ENCODE data around the gene BCAS3.

BCAS3 gene

GRCh38 chr17:61159221-61159814 lies 481.7 kb downstream of the BCAS3 start:
- DNase-seq, result no peak
- Mint-ChIP-seq H3K36me3 (ENCODE audit: low read depth) (peaks cover 4% of the 10 kb centered on the region), H3K4me1 (peaks cover 80% of the 10 kb centered on the region), H3K4me3 (peak overlapping the region; percentile 3), H3K27ac (peak overlapping the region; percentile 28), H3K27me3 (ENCODE audit: low read depth, poor library complexity) (no peaks in the 10 kb centered on the region), H3K9me3 (peaks cover 5% of the 10 kb centered on the region)
- TF ChIP-seq, protein P1, sequence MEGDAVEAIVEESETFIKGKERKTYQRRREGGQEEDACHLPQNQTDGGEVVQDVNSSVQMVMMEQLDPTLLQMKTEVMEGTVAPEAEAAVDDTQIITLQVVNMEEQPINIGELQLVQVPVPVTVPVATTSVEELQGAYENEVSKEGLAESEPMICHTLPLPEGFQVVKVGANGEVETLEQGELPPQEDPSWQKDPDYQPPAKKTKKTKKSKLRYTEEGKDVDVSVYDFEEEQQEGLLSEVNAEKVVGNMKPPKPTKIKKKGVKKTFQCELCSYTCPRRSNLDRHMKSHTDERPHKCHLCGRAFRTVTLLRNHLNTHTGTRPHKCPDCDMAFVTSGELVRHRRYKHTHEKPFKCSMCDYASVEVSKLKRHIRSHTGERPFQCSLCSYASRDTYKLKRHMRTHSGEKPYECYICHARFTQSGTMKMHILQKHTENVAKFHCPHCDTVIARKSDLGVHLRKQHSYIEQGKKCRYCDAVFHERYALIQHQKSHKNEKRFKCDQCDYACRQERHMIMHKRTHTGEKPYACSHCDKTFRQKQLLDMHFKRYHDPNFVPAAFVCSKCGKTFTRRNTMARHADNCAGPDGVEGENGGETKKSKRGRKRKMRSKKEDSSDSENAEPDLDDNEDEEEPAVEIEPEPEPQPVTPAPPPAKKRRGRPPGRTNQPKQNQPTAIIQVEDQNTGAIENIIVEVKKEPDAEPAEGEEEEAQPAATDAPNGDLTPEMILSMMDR (IDR thresholded peaks at IDR 0.05), result no peak

DNA sequence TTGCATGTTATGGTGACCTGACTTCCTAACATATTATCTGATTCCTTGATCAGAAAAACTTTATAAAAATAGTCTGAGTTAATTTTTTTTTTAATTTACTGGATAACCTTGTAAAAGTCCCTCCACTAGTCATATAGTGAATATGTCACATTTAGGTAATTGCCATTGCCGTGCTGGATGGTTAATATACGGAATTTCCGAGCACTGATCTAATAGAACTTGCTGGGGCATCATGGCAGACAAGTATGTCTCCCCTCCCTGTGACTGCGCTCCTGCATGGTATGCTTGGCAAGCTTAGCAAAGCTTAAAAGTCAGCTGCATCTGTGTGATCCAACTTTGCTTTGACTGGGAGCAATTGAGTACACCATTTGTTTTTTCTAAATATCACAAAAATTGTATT lies 482.6 kb downstream of the BCAS3 start:
- DNase-seq, result no peak
- no peak overlapping the region for H3K27ac Mint-ChIP-seq
- peaks cover 76% of the 10 kb centered on the region for H3K4me1 Mint-ChIP-seq
- H3K36me3 Mint-ChIP-seq (ENCODE audit: low read depth), result peaks cover 9% of the 10 kb centered on the region
- TF ChIP-seq, protein P1 (IDR thresholded peaks at IDR 0.05), result no peak
- no peak overlapping the region for H3K4me3 Mint-ChIP-seq
- no peaks in the 10 kb centered on the region for H3K27me3 Mint-ChIP-seq (ENCODE audit: low read depth, poor library complexity)
- peaks cover 12% of the 10 kb centered on the region for H3K9me3 Mint-ChIP-seq

DNA sequence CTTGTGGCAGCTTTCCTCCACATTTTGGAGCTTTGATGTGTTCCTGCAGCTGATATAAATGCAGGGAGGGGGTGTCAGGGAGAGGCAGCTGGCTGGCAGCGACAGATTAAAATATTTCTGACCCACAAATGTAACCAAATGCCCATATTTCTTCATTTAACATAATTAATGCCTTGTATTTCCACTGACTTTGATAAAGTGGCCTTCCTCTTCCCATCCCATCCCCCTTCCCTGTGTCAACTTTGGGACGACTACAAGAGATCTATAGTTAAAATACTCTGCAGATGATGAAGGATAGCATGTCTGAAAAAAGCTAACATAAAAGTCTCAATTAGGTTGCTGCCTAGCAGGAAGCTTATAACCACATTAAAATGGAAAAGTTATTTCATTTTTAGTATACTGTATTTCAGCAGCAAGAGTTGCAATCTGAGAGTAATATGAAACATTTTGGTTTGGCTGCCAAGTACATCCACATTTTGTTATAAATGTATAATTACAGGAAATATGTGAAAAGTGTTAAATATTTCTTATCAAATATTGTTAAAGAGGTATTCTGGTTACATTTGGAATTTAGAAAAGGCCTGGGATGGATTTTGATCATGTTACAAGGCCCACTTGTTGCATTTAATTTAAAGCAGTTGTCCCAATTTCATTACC lies 483.3 kb downstream of the BCAS3 start:
- TF ChIP-seq, protein P1 (IDR thresholded peaks at IDR 0.05), result no peak
- Mint-ChIP-seq H3K27me3 (ENCODE audit: low read depth, poor library complexity) (no peaks in the 10 kb centered on the region), H3K27ac (peak overlapping the region; percentile 91), H3K36me3 (ENCODE audit: low read depth) (peaks cover 9% of the 10 kb centered on the region), H3K4me1 (peaks cover 70% of the 10 kb centered on the region), H3K4me3 (no peak overlapping the region), H3K9me3 (peaks cover 12% of the 10 kb centered on the region)
- DNase-seq, result no peak

DNA sequence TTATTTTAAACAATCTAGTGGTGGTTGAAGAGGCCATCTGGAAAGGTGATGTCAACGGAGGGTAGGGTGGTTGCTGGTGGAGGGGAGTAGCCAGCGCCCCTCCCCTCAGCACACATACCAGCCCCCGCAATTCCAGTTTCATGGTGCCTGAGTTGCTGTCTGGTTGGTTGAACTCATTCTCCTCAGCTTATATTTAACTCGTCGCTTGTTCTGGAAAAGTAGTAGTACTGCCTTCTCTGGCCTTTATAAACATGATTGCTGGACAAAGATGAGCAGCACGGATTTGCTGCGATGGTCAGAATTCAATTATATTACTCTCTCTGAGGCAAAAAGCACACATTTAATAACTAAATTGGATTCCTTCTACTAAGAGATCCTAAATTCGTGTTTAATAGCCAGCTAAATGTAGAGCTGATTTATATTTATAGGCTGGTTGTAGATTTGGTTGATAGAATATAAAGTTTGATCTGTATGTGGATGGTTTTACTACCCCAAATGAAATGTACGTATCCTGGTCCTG lies 484.0 kb downstream of the BCAS3 start:
- no peaks in the 10 kb centered on the region for H3K27me3 Mint-ChIP-seq (ENCODE audit: low read depth, poor library complexity)
- peaks cover 12% of the 10 kb centered on the region for H3K9me3 Mint-ChIP-seq
- peaks cover 66% of the 10 kb centered on the region for H3K4me1 Mint-ChIP-seq
- peak overlapping the region; percentile 55 for H3K27ac Mint-ChIP-seq
- H3K36me3 Mint-ChIP-seq (ENCODE audit: low read depth), result peaks cover 9% of the 10 kb centered on the region
- DNase-seq, result peak; percentile 15
- TF ChIP-seq, protein P1 (IDR thresholded peaks at IDR 0.05), result no peak
- peak overlapping the region; percentile 33 for H3K4me3 Mint-ChIP-seq

DNA sequence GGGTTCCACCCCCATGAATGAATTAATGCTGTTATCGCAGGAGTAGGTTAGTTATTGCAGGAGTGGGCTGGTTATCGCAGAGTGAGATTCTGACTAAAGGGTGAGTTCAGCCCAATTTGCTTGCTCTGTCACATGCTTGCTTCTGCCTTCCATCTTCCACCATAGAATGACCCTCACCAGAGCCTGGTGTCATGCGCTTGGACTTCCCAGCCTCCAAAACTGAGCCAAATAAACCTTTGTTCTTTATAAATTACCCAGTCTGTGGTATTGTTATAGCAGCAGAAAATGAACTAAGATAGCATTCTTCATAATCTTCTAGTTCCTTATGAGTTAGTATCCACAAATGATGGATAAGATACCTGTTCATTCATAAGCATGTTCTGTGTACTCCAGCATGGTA lies 486.9 kb downstream of the BCAS3 start:
- no peak overlapping the region for H3K27ac Mint-ChIP-seq

More for the DNA sequence above, 486.9 kb downstream of the BCAS3 start:
- Mint-ChIP-seq H3K4me1 (peaks cover 56% of the 10 kb centered on the region), H3K9me3 (peaks cover 12% of the 10 kb centered on the region), H3K36me3 (ENCODE audit: low read depth) (peaks cover 9% of the 10 kb centered on the region), H3K27me3 (ENCODE audit: low read depth, poor library complexity) (no peaks in the 10 kb centered on the region), H3K4me3 (no peak overlapping the region)
- no peak for DNase-seq
- TF ChIP-seq, protein P1 (IDR thresholded peaks at IDR 0.05), result no peak

Measured in nephron progenitor cell (in vitro differentiated cells).